Measurements from ENCODE around the gene SMIM24.

Gene SMIM24

DNA sequence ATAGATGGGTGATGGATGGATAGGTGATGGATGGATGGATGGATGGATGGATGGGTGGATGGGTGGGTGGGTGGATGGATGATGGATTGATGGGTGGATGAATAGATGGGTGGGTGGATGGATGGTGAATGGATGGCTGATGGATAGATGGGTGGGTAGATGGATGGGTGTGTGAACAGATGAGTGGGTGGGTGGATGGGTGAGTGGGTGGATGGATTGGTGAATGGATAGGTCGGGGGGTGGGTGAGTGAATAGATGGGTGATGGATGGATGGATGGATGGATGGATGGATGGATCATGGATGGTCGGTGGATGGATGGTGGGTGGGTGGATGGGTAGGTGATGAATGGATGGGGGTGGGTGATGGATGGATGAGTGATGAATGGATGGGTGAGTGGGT lies 3.5 kb downstream of the SMIM24 start:
- DNase-seq, result no peak

DNA sequence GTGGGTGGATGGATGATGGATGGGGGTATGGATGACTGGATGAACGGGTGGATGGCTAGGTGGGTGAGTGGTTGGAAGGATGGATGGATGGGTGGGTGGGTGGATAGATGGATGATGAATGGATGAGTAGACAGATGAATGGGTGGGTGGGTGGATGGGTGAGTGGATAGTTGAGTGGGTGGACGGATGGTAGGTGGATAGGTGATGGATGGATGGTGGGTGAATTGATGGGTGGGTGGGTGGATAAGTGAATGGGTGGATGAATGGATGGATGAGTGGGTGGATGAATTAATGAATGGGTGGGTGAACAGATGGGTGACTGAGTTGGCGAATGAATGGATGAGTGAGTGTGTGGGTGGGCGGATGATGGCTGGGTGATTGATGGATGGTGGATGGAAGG lies 4.9 kb downstream of the SMIM24 start:
- DNase-seq, result no peak

- no peak for DNase-seq
These were observed 5.7 kb downstream of the SMIM24 start for GRCh38 chr19:3474614-3475013.

- DNase-seq, result no peak
These were observed 6.3 kb downstream of the SMIM24 start for GRCh38 chr19:3474010-3474409.

DNA sequence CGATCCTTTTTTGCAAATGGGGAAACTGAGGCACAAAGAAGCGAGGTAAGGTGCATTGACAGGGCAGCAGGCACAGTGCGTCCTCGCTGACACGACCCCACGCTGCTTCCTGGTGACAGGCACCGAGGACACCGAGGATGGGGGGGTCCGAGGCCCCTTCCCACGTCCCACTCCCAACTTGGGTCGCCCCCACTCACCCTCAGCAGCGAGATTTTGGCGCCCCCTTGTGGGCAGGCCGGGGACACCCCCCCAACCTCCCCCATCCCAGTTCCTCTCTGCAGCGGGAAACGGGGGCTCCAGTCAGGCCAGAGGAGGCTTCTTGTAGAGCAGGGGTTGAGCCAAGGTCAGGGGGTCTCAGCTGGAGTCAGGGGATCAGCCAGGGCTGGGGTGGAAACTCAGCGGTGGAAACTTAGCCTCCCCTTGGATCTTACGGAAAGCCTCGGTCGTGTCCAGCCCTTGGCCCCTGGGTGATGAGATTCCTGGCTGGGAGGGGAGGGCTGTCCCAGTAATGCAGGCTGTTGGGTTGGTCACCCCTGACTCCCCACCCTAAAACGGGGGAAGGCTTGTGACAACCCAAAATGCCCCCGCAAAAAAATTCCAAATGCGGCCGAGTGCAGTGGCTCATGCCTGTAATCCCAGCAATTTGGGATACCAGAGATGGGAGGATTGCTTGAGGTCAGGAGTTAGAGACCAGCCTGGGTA lies 8.2 kb downstream of the SMIM24 start:
- no peak for DNase-seq

- DNase-seq, result no peak
These were observed 9.7 kb downstream of the SMIM24 start for GRCh38 chr19:3470500-3471128.

GRCh38 chr19:3469638-3470499 lies 10.5 kb downstream of the SMIM24 start:
- DNase-seq, result no peak

DNA sequence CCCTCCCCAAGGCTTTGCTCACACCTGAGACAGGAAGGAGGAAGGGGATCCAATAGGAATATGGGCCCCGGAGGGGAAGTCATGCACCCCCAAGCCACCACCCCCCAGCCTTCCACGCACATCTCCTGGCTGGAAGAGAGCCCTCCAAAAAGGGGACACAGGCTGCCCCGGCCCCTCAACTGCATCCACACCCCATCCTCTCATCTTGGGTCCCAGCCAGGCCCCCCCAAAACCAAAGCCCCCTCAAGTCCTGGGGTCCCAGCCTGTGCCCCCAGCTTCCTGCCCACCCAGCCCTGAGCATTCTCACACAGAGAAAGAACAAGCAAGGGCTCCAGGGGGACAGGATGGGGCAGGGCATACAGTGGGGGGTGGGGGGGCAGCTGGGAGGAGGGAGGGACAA lies 12.1 kb downstream of the SMIM24 start:
- no peak for DNase-seq

DNA sequence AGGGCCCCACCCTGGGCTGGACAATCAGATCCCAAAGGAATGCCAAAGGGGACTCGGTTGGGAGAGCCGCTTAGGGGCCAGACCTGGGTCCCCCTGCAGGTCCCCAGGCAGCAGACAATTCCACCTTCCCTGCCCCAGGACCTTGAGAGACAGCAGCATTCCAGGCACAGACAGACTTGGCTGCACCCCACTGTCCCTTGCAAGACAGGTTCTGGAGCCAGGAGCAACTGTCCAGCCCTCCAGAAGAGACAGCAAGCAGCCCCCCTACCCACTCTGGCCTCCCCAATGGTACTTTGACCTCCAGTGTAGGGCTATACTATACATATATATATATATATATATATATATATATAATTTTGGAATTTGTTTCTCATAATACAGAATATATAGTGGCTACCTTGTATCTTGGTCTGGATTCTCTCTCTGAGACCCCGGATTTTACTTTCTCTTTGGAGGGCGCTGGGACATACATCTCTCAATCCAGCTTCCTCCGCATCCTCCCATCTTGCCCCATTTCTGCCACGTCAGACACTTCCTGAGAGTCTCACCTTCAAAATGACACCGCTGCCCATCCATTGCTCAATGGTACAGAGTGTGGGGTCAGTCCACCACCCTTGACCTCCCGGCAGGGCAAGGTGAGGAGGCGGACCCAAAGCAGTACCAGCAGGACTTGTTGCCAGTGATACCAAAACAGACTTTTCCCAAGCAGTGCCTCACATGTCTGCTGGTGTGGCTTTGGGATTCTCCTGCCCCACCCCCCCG lies 12.7 kb downstream of the SMIM24 start:
- DNase-seq, result no peak

GRCh38 chr19:3466635-3467034 lies 13.7 kb downstream of the SMIM24 start:
- DNase-seq, result no peak

- no peak for DNase-seq
These were observed 14.8 kb downstream of the SMIM24 start for GRCh38 chr19:3465552-3465951.

GRCh38 chr19:3464587-3465235 lies 15.6 kb downstream of the SMIM24 start:
- no peak for DNase-seq

DNA sequence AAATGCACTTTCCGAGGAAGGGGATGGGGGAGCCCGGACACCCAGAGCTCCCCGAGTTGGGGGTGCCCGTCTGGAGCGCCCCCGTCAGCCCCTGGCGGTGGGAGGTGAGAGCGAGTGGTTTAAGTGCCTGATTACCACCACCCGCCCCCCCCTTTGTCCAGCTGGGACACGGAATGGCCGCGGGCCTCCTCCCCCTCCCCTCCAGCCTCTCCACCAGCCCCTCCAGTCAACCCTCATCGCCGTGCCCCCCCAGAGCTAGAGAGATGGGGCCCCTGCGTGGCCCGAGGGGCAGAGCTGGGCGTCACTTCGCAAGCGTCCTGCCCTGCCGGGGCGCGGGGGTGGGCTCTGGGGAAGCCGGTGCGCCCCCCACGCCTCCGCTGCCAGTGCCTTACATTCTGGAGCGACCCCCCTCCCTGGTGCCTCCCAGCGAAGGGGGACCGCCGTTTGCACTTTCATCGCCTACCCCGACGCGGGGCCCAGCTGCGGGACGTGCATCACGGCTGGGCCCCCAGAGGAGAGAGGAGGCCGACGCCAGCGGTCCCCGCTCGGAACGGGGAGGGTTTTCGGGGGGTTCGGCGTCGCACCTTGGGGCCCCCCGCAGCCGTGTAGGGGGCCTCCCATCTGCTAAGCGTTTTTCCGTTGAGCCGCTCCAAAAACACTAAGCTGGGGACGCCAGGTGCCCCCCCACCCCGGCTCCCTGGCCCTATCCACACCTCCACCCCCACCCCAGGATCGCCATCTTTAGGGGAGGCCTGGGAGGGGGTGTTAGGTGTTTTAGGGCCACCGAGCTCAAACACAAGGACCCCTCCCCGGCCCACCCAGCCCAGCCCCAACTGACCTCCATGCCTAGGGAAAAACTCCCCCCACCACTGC lies 16.4 kb downstream of the SMIM24 start:
- DNase-seq, result no peak

DNA sequence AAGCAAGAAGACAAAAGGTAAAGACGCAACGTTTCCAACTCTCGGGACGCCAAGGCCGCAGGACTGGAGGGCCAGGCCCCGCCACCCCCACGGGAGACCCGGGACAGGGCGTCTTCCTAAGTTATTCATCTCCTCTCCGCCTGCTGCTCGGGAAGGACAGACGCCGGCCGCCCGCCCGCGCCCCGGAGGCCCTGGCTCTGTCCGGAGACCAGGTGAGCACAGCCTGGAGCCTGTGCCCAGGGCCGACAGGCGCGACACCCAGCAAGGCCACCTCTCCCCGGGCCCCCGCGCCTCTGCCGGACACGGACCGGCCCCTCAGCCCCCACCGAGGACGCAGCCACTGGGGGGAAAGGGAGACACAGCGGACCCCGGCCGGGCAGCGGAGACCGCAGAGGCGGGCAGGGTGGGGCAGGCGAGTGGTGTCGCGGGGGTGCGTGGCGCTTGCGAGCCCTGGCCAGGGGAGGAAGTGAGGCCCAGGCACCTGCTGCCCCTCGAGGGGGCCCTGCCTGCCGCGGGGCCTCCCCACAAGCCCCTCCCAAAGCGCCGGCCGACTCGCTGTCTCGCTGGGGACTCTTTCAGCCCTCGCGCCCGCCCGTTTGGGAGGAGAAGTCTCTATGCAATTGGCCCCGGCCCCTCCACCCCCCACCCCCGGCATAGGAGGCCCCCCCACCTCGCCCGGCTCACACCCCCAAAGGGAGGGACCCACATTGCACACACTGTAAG lies 17.2 kb downstream of the SMIM24 start:
- DNase-seq, result no peak

DNA sequence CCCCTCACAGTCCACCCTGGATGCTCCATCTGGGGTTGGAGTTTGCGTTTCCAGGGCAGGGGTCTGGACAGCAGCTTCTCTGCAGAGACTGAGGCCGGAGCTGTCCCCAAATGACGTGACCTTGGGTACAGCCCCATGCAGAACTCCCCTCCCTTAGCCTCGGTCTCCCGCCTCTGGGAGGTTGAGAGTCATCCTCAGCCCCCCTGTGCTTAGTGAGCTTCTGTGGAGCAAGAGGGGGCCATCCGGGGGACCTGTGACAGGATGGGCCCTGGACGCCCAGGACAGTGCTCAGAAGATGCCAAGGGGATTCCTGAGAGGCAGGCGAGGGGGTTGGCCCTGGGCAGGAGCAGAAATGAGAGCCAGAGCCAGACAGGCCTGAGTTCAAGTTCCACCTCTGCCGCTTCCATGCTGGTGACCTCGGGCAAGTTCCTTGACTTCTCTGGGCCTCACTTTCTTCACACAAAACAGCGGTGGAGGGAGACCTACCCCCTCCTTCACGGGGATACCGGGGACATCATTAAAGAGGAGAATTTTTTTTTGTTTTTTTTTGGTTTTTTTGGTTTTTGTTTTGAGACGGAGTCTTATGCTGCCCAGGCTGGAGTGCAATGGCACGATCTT lies 20.3 kb downstream of the SMIM24 start:
- DNase-seq, result no peak

GRCh38 chr19:3459089-3459881 lies 21.0 kb downstream of the SMIM24 start:
- DNase-seq, result peak; percentile 78

DNA sequence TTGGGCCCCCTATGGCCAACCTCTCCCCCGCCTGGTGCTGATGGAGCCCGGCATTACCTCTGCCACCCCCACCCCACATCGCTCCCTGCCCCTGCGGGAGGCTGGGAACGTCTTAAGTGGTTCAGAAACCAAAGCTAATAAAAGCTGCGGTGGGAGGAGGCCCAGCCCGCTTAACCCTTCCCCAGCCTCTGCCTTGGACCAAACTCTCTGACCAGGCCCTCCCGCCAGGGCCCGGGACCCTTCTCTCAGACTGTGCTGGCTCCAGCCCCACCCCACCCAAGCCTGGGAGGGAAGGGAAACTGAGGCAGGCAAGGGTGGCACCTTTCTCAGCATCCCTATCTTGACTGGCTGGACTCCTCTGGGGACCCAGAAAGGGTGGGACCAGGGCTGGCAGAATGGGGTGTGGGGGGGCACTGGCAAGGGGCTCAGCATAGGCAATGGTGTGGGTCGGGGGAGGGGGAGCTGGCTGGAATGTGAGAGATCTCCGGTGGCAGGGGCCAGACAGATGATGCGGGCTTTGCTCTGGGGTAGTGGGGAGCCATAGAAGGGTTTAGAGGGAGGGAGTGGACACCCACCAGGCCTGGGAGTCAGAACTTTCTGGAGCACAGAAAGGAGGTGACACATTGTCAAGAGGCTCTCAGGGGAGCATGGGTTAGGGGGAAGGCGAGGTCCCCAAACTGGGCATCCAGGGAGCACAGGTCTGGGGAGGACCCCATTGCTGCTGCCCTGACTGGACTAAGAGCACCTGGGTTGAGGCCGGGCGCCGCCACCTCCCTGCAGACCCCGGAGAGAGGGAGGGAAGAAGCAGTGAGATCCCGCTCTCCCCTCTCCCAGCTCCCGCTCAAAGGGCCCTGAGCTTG lies 21.9 kb downstream of the SMIM24 start:
- peak; percentile 70 for DNase-seq

Data from right kidney (tissue), 1 donor.